ENCODE data around the gene LRMDA. TPM values are rescaled to one million over a fixed set of nuclear protein-coding genes. Genes with fewer than 3 reads are reported as not detected.

Gene LRMDA
- total RNA-seq, 1 experiment from 2014 or later: 1.2 TPM

GRCh38 chr10:76133597-76134255 is 702.3 kb downstream of the LRMDA start:
- intact Hi-C loops (cut with micrococcal nuclease): no loop called here
- Histone ChIP-seq H2AFZ (ENCODE audit: low read length) (no peak overlapping the region), H4K20me1 (ENCODE audit: low read length) (no peaks in the 10 kb centered on the region), H3K9me3 (ENCODE audit: low read length) (no peaks in the 10 kb centered on the region), H3K9ac (ENCODE audit: low read length) (no peak overlapping the region), H3K4me1 (ENCODE audit: insufficient read depth, low read length) (no peaks in the 10 kb centered on the region), H3K27me3 (ENCODE audit: low read length) (peaks cover 91% of the 10 kb centered on the region), H3K27ac (ENCODE audit: low read length) (no peak overlapping the region), H3K79me2 (ENCODE audit: low read length) (no peaks in the 10 kb centered on the region), H3K36me3 (ENCODE audit: low read depth, low read length) (no peaks in the 10 kb centered on the region), H3K4me2 (ENCODE audit: low read length) (no peak overlapping the region), H3F3A (ENCODE audit: low read length, unreplicated experiment) (no peaks in the 10 kb centered on the region), H3K9me2 (replicated peaks; ENCODE audit: low read length) (no peaks in the 10 kb centered on the region), H3K4me3 (ENCODE audit: low read length) (no peak overlapping the region)
- ATAC-seq: 0 out of 2 replicates have a peak, but pooled peaks have one; percentile 11
- TF ChIP-seq CTCF (conservative IDR thresholded peaks at IDR 0.05; ENCODE audit: low read depth, low read length) (no peak), EZH2phosphoT487 (IDR thresholded peaks at IDR 0.05; ENCODE audit: borderline replicate concordance, low read length) (no peak), EZH2 (IDR thresholded peaks at IDR 0.05; ENCODE audit: low read length, unreplicated experiment) (no peak)
- CTCF ChIA-PET: no interaction called here
- no peak for DNase-seq
- no TSS peak for BruUV-seq (replicated peaks)
- POLR2A ChIA-PET (ENCODE audit: unreplicated experiment): no interaction called here

GRCh38 chr10:76136961-76137360 is 705.5 kb downstream of the LRMDA start:
- no peak for TF ChIP-seq EZH2phosphoT487 (IDR thresholded peaks at IDR 0.05; ENCODE audit: borderline replicate concordance, low read length)
- no peak for TF ChIP-seq EZH2 (IDR thresholded peaks at IDR 0.05; ENCODE audit: low read length, unreplicated experiment)
- no peak for TF ChIP-seq CTCF (conservative IDR thresholded peaks at IDR 0.05; ENCODE audit: low read depth, low read length)

GRCh38 chr10:76138286-76138685 is 706.9 kb downstream of the LRMDA start:
- 0 out of 2 replicates have a peak, but pooled peaks cover 3% of the 10 kb centered on the region for H3K9me2 ChIP-seq (replicated peaks; ENCODE audit: low read length)
- H3K4me3 ChIP-seq (ENCODE audit: low read length): no peak overlapping the region
- no peaks in the 10 kb centered on the region for H4K20me1 ChIP-seq (ENCODE audit: low read length)
- no peaks in the 10 kb centered on the region for H3K79me2 ChIP-seq (ENCODE audit: low read length)
- no peak overlapping the region for H2AFZ ChIP-seq (ENCODE audit: low read length)
- DNase-seq: no peak
- H3K27ac ChIP-seq (ENCODE audit: low read length): no peak overlapping the region
- POLR2A ChIA-PET (ENCODE audit: unreplicated experiment): no interaction called here
- ATAC-seq: no peak
- H3K4me1 ChIP-seq (ENCODE audit: insufficient read depth, low read length): no peaks in the 10 kb centered on the region
- no TSS peak for BruUV-seq (replicated peaks)
- H3K4me2 ChIP-seq (ENCODE audit: low read length): no peak overlapping the region
- H3F3A ChIP-seq (ENCODE audit: low read length, unreplicated experiment): no peaks in the 10 kb centered on the region
- no peak overlapping the region for H3K9ac ChIP-seq (ENCODE audit: low read length)
- TF ChIP-seq EZH2 (IDR thresholded peaks at IDR 0.05; ENCODE audit: low read length, unreplicated experiment) (no peak), CTCF (conservative IDR thresholded peaks at IDR 0.05; ENCODE audit: low read depth, low read length) (no peak), EZH2phosphoT487 (IDR thresholded peaks at IDR 0.05; ENCODE audit: borderline replicate concordance, low read length) (no peak)
- intact Hi-C loops (cut with micrococcal nuclease): no loop called here
- H3K27me3 ChIP-seq (ENCODE audit: low read length): peaks cover 85% of the 10 kb centered on the region
- CTCF ChIA-PET: no interaction called here
- H3K9me3 ChIP-seq (ENCODE audit: low read length): no peaks in the 10 kb centered on the region
- no peaks in the 10 kb centered on the region for H3K36me3 ChIP-seq (ENCODE audit: low read depth, low read length)

More at GRCh38 chr10:76136961-76137360, 705.5 kb downstream of the LRMDA start:
- Histone ChIP-seq H3K9me2 (replicated peaks; ENCODE audit: low read length) (0 out of 2 replicates have a peak, but pooled peaks cover 3% of the 10 kb centered on the region), H2AFZ (ENCODE audit: low read length) (no peak overlapping the region), H3K9me3 (ENCODE audit: low read length) (no peaks in the 10 kb centered on the region), H3K27me3 (ENCODE audit: low read length) (peaks cover 93% of the 10 kb centered on the region), H3K36me3 (ENCODE audit: low read depth, low read length) (no peaks in the 10 kb centered on the region), H4K20me1 (ENCODE audit: low read length) (no peaks in the 10 kb centered on the region), H3K4me2 (ENCODE audit: low read length) (no peak overlapping the region), H3K79me2 (ENCODE audit: low read length) (no peaks in the 10 kb centered on the region), H3K4me3 (ENCODE audit: low read length) (no peak overlapping the region), H3K27ac (ENCODE audit: low read length) (no peak overlapping the region), H3K9ac (ENCODE audit: low read length) (no peak overlapping the region), H3K4me1 (ENCODE audit: insufficient read depth, low read length) (no peaks in the 10 kb centered on the region), H3F3A (ENCODE audit: low read length, unreplicated experiment) (no peaks in the 10 kb centered on the region)
- DNase-seq: no peak
- intact Hi-C loops (cut with micrococcal nuclease): no loop called here
- CTCF ChIA-PET: no interaction called here
- no peak for ATAC-seq
- no TSS peak for BruUV-seq (replicated peaks)
- POLR2A ChIA-PET (ENCODE audit: unreplicated experiment): no interaction called here
